ENCODE results near the gene EPB41L4B. TPM values are rescaled to one million over a fixed set of nuclear protein-coding genes. Genes with fewer than 3 reads are reported as not detected.
A peak's percentile ranks its signal among the peaks of the same experiment; 100 is the strongest.

Gene EPB41L4B
- total RNA-seq, 2 donors from 2014 or later = 87.3 to 151 TPM

DNA sequence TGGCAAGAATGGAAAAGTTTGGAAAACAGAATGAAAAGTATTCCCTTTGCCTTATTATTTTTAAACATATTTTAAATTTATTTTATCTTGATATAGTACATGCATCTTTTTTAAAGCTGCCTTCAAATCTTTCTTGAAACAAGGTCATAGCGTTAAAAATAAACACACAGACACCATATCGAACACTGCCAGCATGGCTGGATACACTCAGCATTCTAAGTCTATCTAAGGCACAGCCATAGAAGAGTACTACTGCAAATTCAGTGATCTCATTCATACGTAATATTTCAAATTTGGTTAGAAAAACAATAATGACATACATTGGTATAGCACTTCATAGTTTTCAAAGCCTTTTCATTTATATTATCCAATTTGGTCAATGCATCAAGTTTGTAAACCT, 57.5 kb downstream of the EPB41L4B start:
- Histone ChIP-seq H3K9ac (ENCODE audit: low read depth in 2 of 2, low read length in 2 of 2) (no peak overlapping the region), H3K4me3 (no peak overlapping the region), H3K27ac (no peak overlapping the region), H3K9me3 (no peaks in the 10 kb centered on the region), H3K4me1 (no peaks in the 10 kb centered on the region), H3K27me3 (no peaks in the 10 kb centered on the region), H3K36me3 (no peaks in the 10 kb centered on the region)
- DNase-seq = no peak
- intact Hi-C loops (cut with DNase I) = no loop called here
- TF ChIP-seq, protein P1, sequence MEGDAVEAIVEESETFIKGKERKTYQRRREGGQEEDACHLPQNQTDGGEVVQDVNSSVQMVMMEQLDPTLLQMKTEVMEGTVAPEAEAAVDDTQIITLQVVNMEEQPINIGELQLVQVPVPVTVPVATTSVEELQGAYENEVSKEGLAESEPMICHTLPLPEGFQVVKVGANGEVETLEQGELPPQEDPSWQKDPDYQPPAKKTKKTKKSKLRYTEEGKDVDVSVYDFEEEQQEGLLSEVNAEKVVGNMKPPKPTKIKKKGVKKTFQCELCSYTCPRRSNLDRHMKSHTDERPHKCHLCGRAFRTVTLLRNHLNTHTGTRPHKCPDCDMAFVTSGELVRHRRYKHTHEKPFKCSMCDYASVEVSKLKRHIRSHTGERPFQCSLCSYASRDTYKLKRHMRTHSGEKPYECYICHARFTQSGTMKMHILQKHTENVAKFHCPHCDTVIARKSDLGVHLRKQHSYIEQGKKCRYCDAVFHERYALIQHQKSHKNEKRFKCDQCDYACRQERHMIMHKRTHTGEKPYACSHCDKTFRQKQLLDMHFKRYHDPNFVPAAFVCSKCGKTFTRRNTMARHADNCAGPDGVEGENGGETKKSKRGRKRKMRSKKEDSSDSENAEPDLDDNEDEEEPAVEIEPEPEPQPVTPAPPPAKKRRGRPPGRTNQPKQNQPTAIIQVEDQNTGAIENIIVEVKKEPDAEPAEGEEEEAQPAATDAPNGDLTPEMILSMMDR (IDR thresholded peaks at IDR 0.05) = no peak

DNA sequence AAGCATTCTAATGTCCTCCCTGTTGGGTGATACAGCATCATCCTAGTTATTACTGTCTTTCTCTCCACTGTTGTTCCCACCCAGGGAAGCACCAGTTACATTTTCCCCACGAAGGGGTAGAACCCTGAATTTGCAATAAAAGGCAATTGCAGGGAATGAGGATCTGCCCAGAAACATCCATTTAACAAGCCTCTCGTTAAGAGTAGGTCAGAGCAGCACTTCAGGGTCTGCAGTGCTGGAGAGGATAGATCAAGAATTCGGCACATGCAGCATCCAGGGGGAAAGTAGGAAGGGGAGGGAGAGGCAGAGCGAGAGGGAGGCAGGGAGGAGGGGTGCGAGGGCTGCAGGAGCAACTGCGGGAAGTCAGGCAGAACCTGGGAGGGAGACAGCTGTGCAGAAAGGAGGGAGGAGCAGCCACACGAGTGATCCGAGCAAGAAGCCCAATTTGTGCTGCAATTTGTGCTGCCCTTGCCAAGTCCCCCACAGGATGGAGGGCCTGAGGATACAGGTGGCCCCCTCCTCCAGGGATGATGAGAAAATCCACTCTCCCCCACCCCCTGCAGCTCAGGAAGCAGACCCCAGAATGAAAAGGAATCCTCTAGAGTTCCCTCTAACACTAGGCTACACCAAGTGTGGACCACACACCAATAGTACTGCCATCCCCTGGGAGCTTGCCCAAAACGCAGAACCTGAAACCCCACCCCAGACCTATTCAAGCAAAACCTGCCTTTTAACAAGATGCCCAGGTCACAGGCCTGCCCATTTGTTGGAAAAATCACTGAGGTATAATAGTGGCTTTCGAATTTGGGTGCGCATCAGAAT, 62.2 kb downstream of the EPB41L4B start:
- Histone ChIP-seq H3K4me3 (no peak overlapping the region), H3K27me3 (no peaks in the 10 kb centered on the region), H3K4me1 (no peaks in the 10 kb centered on the region), H3K9me3 (no peaks in the 10 kb centered on the region), H3K36me3 (no peaks in the 10 kb centered on the region), H3K9ac (ENCODE audit: low read depth in 2 of 2, low read length in 2 of 2) (no peak overlapping the region), H3K27ac (no peak overlapping the region)
- DNase-seq = no peak
- TF ChIP-seq, protein P1 (IDR thresholded peaks at IDR 0.05) = no peak
- intact Hi-C loops (cut with DNase I) = no loop called here

DNA sequence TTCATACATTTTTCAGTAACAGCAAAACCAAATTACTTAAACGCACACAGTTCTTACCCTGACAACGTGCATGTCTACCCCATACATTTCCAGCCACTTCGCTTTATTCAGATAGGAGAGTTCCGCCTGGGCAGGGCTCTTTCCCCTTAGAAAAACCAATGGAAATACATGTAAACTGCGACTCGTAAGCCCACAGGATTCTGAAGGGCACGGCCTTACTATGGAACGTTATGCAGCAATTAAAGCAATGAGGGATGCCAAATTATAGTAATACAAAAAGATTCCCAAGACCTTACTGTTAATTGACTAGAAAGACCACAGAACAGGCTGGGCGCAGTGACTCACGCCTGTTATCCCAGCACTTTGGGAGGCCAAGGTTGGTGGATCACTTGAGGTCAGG, 64.5 kb downstream of the EPB41L4B start:
- Histone ChIP-seq H3K4me1 (peaks cover 8% of the 10 kb centered on the region), H3K9me3 (no peaks in the 10 kb centered on the region), H3K27me3 (no peaks in the 10 kb centered on the region), H3K4me3 (no peak overlapping the region), H3K9ac (ENCODE audit: low read depth in 2 of 2, low read length in 2 of 2) (no peak overlapping the region), H3K36me3 (no peaks in the 10 kb centered on the region), H3K27ac (no peak overlapping the region)
- intact Hi-C loops (cut with DNase I) = no loop called here
- TF ChIP-seq, protein P1 (IDR thresholded peaks at IDR 0.05) = no peak
- peak; percentile 11 for DNase-seq

DNA sequence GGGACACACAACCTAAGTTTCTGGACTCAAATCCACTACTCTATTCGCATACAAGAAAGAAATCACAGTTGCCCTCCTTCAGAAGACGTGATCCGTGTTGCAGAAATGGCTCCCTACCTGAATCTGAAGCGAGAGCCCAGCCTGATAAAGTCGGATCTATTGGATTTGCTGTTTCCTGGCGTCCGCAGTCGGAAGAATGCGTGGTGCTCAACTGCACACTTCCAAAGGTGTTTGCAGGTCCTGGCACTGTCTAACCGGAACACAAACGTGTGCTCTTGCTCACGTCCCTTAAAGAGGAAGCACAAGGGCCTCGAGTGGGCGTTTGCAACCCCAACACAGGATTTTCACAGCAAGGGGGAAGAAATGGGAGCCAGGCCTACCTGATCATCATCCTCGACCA, 65.5 kb downstream of the EPB41L4B start:
- Histone ChIP-seq H3K4me1 (peaks cover 8% of the 10 kb centered on the region), H3K27me3 (no peaks in the 10 kb centered on the region), H3K36me3 (no peaks in the 10 kb centered on the region), H3K9ac (ENCODE audit: low read depth in 2 of 2, low read length in 2 of 2) (no peak overlapping the region), H3K27ac (no peak overlapping the region), H3K9me3 (no peaks in the 10 kb centered on the region), H3K4me3 (no peak overlapping the region)
- DNase-seq = no peak
- intact Hi-C loops (cut with DNase I) = no loop called here
- TF ChIP-seq, protein P1 (IDR thresholded peaks at IDR 0.05) = no peak

DNA sequence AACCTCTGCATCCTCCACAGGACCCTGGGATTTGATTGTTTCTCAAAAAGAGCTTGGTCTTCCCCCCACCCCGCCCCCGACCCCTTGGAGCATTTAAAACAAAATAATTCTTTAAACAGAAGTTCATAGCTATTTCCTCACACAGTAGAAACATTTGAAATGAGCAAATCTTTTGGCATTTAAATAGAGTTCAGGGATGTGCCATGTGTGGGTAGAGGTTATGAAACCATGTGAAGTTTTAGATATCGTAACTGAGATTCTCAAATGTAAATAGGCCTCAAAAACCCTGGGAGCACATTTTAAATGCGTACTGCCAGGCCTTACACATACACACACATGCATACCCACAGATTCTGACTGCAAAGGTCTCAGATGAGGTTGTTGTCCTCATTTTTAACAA, 66.5 kb downstream of the EPB41L4B start:
- Histone ChIP-seq H3K9ac (ENCODE audit: low read depth in 2 of 2, low read length in 2 of 2) (no peak overlapping the region), H3K4me3 (no peak overlapping the region), H3K27me3 (no peaks in the 10 kb centered on the region), H3K9me3 (no peaks in the 10 kb centered on the region), H3K4me1 (peaks cover 8% of the 10 kb centered on the region), H3K36me3 (no peaks in the 10 kb centered on the region), H3K27ac (no peak overlapping the region)
- DNase-seq = no peak
- intact Hi-C loops (cut with DNase I) = no loop called here
- TF ChIP-seq, protein P1 (IDR thresholded peaks at IDR 0.05) = no peak

Data from colonic mucosa (tissue), 4 donors.